GM12875 (cell line): ENCODE results near the gene PIM2.
A peak's percentile ranks its signal among the peaks of the same experiment; 100 is the strongest.

Source experiments
- H3K4me3 ChIP-seq: one replicate; pipeline ENCODE4 v1.5.1; 2011; ENCODE audit warnings: low read depth, low read length, control low read depth
- CTCF ChIP-seq: IDR thresholded peaks from 2 replicates; pipeline ENCODE4 v1.5.1; 2011; ENCODE audit warnings: low read depth, mild to moderate bottlenecking, control low read depth, inconsistent platforms, low read length, moderate library complexity, borderline replicate concordance; ENCODE audit not compliant: insufficient read depth

The PIM2 gene

GRCh38 chrX:48919947-48920717 is 1.3 kb upstream of the PIM2 start:
- H3K4me3 ChIP-seq = no peak overlapping the region
- no peak for TF ChIP-seq CTCF

DNA sequence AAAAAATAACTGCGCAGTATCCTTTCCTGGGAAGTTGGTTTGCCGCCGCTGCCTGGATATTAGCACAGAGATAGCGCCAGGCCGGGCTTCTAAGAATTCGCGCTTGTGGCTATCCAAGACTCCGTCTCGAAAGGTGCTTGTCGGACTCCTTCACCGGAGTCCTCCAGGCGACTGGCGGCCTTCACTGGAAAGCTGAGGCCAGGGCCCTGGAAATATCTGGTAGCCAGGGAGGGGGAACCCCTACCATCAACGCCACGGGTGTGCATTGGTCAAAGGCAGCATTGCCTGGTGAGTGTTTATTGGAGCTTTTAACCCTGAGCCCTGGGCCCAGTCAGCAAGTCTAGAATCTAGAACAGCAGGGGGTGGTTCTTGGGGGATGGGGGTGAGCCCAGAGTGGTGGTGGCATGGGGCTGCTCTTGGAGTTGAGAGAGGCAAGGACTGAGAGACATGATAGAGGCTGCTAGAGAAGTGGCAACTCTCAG is 577 bp upstream of the PIM2 start:
- H3K4me3 ChIP-seq = peak overlapping the region; percentile 46
- TF ChIP-seq CTCF = no peak

DNA sequence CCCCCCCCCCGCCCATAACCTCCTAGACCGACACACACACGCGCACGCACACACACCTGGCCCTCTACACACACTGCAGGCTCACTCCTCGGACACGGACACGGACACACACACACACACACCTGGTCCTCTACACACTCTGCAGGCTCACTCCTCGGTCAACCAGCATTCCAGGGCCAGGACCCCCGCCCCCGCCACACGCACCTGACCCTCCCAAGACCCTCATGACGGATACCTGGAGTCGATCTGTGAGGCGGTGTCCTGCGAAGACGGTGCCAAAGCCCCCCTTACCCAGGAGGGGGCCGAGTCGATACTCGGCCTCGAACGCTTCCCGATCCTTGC is 552 bp downstream of the PIM2 start:
- H3K4me3 ChIP-seq = peak overlapping the region; percentile 60

GRCh38 chrX:48917139-48918001 is 1.5 kb downstream of the PIM2 start:
- peak overlapping the region; percentile 60 for H3K4me3 ChIP-seq
- peak; percentile 90 for TF ChIP-seq CTCF

More for the DNA sequence above, 552 bp downstream of the PIM2 start:
- no peak for TF ChIP-seq CTCF

DNA sequence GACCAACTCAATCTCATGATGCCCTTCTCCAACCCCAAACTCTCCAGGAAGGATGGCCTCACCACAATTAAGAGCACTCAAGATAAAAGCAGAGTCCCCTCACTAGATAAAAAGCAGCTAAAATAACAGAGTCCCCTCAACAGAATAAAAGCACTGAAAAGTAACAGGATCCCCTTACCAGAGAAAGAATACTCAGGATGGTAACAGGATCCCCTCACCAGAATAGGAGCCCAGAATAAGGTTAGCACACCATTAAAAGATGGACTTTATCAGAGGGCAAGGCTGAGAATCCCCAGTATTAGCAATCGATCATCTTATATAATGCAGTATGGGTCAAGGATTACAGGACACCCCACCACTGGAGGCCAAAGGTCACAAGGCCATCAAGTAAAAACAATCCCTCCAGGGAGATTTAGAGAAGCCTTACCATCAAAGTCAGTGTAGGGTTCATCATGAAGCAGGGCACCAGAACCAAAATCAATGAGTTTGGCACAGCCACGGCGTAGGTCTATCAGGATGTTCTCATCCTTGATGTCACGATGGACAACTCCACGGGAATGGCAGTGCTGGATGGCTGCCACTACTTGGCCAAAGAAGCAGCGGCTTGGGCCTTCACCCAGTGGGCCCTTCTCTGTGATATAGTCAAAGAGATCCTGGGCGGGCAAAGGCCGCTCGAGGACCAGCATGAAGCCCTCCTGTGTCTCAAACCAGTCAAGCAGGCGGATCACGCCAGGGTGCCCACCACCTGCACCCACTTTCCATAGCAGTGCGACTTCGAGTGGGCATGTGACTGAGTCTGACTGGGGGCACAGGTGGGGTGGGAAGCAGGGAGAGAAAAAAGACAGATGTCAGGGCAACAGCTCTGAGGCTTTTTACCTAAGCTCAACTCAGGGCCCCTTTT is 4.0 kb downstream of the PIM2 start:
- no peak for TF ChIP-seq CTCF
- H3K4me3 ChIP-seq = no peak overlapping the region

GRCh38 chrX:48913605-48914366 is 5.0 kb downstream of the PIM2 start:
- H3K4me3 ChIP-seq = no peak overlapping the region
- TF ChIP-seq CTCF = no peak
